GM18526 (cell line): ENCODE results near the gene TMEM132D.

Source experiments
- POLR2A ChIP-seq: IDR thresholded peaks from 3 replicates; pipeline ENCODE4 v1.6.1; 2011; ENCODE audit not compliant: insufficient read length; ENCODE audit errors: extremely low read depth

The TMEM132D gene

DNA sequence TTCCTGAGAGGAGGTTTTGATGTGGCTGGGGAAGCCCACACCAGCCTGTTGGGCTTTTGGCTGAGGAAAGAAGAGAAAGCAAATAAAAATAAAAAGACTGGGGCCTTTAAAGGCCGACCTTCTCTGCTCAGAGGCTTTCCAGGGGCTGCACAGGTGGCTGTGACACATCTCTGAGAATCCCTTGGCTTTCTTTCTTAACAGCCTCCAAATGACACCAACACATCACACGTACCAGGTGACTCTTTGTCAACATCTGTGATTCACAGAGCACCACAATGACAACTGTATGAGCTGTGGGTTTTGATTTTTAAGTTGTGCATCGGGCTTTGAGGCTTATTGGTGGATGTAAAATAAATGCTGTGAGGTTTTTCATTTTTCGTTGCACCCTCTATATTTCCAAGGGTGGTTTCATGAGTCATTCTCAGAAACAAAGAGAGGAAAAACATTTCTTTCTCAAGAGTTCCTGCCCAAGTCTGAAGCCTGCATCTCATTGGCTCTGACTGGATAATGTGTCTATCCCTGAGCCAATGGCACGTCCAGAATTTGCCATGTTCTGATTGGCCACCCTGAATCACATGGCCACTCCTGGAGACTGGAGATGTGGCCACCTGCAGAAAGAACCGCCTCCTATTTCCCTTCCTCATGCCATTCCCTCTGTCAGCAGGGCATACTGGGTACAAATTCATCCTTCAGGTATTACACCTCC, 701.6 kb downstream of the TMEM132D start:
- TF ChIP-seq POLR2A: no peak

- TF ChIP-seq POLR2A: no peak
These were observed 702.8 kb downstream of the TMEM132D start for GRCh38 chr12:129201029-129201428.

GRCh38 chr12:129200576-129200975, 703.2 kb downstream of the TMEM132D start:
- no peak for TF ChIP-seq POLR2A

- TF ChIP-seq POLR2A: no peak
These were observed 706.9 kb downstream of the TMEM132D start for GRCh38 chr12:129196927-129197326.

GRCh38 chr12:129195081-129195480, 708.7 kb downstream of the TMEM132D start:
- no peak for TF ChIP-seq POLR2A

DNA sequence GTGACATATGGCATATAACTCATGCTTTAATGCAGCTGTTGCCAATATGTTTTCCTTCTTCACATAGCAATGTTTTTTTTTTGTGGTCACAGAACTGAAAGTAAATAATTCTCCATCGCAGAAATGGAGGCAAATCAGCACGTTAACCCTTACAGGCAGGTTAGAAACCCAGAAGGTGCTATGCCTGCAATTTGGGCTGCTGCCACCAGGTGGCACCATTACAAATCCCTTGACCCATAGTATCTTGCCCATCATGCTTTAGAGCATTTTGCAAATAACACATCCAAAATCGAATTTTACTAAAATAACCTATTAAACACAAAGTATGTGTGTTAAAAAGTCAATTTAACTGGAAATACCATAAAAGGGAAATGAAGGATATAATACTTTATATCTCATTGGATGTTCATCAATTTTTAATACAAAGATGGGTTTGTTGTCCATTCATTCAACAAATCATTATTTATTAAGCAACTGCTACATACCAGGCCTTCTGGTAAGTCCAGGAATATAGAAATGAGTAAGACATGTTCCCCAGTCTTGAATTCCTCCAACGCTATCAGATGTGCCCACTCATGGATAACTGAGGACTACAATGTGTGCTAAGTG, 710.5 kb downstream of the TMEM132D start:
- no peak for TF ChIP-seq POLR2A

DNA sequence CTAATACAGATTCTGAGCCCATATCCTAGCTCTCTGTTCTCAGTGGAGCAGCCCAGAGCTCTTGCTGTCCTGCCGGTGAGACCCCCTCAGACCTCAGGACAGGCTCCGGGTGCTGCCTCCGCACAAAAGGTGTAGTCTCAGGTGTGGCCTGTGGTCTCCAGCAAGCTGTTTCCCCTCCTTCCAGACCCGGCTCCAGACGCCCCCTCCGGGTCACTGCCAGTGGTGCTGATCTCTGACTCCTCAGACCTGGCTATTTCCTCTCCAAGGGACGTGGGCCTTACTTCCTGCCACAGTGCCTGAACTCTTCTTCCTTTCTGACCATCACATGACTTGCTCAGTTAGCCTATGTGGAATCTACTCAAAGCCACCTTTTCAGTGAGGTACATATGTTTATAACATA, 713.0 kb downstream of the TMEM132D start:
- TF ChIP-seq POLR2A: no peak

- no peak for TF ChIP-seq POLR2A
These were observed 716.9 kb downstream of the TMEM132D start for GRCh38 chr12:129186952-129187351.

DNA sequence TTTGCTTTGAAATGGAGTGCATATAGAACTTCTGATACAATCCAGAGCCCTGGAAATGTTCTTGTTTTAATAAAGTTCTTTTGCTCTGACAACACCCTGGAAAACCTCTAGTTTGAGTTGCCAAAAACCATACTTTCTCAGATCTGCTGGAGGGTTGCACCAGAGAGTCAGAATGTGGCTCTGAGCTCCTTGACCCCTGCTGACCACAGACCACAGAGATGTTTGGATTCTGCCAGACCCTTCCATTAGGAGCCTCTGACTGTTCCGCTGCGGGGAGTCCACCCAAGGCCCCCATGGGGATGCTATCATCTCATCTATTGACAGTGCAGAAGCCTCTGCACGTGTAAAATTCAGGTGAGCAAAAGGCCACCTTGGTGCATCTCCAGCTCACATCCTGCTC, 718.0 kb downstream of the TMEM132D start:
- no peak for TF ChIP-seq POLR2A

- no peak for TF ChIP-seq POLR2A
These were observed 719.5 kb downstream of the TMEM132D start for GRCh38 chr12:129184127-129184928.

GRCh38 chr12:129179941-129180553, 723.8 kb downstream of the TMEM132D start:
- TF ChIP-seq POLR2A: no peak

DNA sequence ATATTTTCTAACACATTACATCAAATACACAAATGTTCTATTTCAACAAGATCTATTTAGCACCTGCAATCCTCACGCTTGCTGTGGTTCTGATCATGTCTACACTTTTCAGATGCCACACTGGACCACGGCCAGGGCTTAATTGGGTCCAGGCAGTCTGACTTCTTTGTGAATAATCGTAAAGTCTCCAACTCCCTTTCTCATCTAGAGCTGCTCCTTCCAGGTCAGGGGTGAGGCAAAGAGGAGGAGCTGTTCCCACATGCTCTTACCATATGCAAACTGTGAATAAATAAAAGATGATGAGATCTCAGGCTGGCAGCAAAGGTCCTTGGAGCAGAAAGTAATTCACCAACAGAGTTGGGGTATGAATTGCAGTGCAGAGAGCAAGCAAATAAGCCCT, 733.9 kb downstream of the TMEM132D start:
- TF ChIP-seq POLR2A: no peak

GRCh38 chr12:129163861-129164260, 740.0 kb downstream of the TMEM132D start:
- no peak for TF ChIP-seq POLR2A

GRCh38 chr12:129163461-129163860, 740.4 kb downstream of the TMEM132D start:
- TF ChIP-seq POLR2A: no peak

- no peak for TF ChIP-seq POLR2A
These were observed 741.0 kb downstream of the TMEM132D start for GRCh38 chr12:129162805-129163204.

GRCh38 chr12:129161511-129161910, 742.3 kb downstream of the TMEM132D start:
- TF ChIP-seq POLR2A: no peak
